Motor neuron (in vitro differentiated cells): ENCODE measurements around the gene NR1I3. TPM values are rescaled to one million over a fixed set of nuclear protein-coding genes. Genes with fewer than 3 reads are reported as not detected.

Source experiments
- ATAC-seq, 8 experiments: fragments of 200-7000 bp; cut with Tn5 transposase; replicated peaks in 6 of 8; 2 replicates each; pipeline ENCODE4 v1.8.0; 2021; ENCODE audit warnings: mild to moderate bottlenecking in 8 of 8, moderate library complexity in 8 of 8
- H3K27ac ChIP-seq, 2 donors: fragments of 250-450 bp; sonication (Bioruptor Pico); 2 replicates each; pipeline ENCODE4 v1.9.0; 2021; ENCODE audit warnings: antibody characterized with exemption in 2 of 2, mild to moderate bottlenecking in 2 of 2, moderate library complexity in 1 of 2
- H3K4me1 ChIP-seq, 2 donors: fragments of 250-450 bp; sonication (Bioruptor Pico); replicated peaks in 1 of 2; 2 replicates each; pipeline ENCODE4 v1.6.1; 2021; ENCODE audit warnings: antibody characterized with exemption in 2 of 2, mild to moderate bottlenecking in 2 of 2, moderate library complexity in 1 of 2
- H3K4me3 ChIP-seq, 5 donors: fragments of 250-450 bp; sonication (Bioruptor Pico); 2 replicates each; pipeline ENCODE4 v1.9.0; 2021; ENCODE audit warnings: antibody characterized with exemption in 5 of 5, mild to moderate bottlenecking in 5 of 5, moderate library complexity in 4 of 5
- WGBS, 10 experiments: fragments of 450-650 bp; shearing (Covaris generic); methylation state at CpG; one replicate each; pipeline ENCODE4 v1.0.0; 2022; 5-methylcytosine and 5-hydroxymethylcytosine counted together
- in situ Hi-C, 9 experiments: fragments of 400-800 bp; cut with MboI; loops; one replicate each; pipeline ENCODE4 v1.15.0; 2021; ENCODE audit warnings: low sequenced_read_pairs in 9 of 9, low pct_unique_long_range_greater_than_20kb in 2 of 9; ENCODE audit not compliant: unreplicated experiment in 9 of 9
- total RNA-seq, 8 experiments: library from RNA; unstranded; fragments of 300-600 nt; gene quantifications; 2 replicates each; pipeline versions ENCODE4 v1.2.3 to v1.2.4, GENCODE V29; 2022

NR1I3 gene
- total RNA-seq, 8 experiments from 2014 or later, result 1.2 to 6.1 (median 3.7) TPM

- Histone ChIP-seq H3K4me1 (no peaks in the 10 kb centered on the region), H3K4me3 (no peak overlapping the region), H3K27ac (no peak overlapping the region)
- WGBS, 10 experiments, result 11 to 71% (median 40%) methylated on average over 1 to 2 of the region's 2 CpGs; no CpG with 5 or more reads in 1 of the 10 experiments
- in situ Hi-C loops, result no loop called here
- peak in 1 of 8 experiments; percentile 0 for ATAC-seq
Measured at GRCh38 chr1:161185732-161186311, 52.2 kb downstream of the NR1I3 start.

- peak in 3 of 8 experiments; percentile 33 to 44 (median 35) for ATAC-seq
- Histone ChIP-seq H3K27ac (no peak overlapping the region), H3K4me3 (no peak overlapping the region), H3K4me1 (no peaks in the 10 kb centered on the region)
- WGBS, 10 experiments, result 7 to 43% (median 38%) methylated on average over 1 to 3 of the region's 3 CpGs; no CpG with 5 or more reads in 3 of the 10 experiments
- in situ Hi-C loops, result no loop called here
Measured at GRCh38 chr1:161185282-161185682, 52.7 kb downstream of the NR1I3 start.

- 17 to 100% (median 85%) methylated on average over 1 of the region's 1 CpG; no CpG with 5 or more reads in 2 of the 10 experiments for WGBS, 10 experiments
- peak in 2 of 8 experiments; percentile 22 to 60 for ATAC-seq
- H3K4me3 ChIP-seq, result no peak overlapping the region
- no peak overlapping the region for H3K27ac ChIP-seq
- in situ Hi-C loops, result no loop called here
- H3K4me1 ChIP-seq, result peaks cover 7% of the 10 kb centered on the region in 2 donors
Measured at GRCh38 chr1:161182214-161182613, 55.8 kb downstream of the NR1I3 start.

GRCh38 chr1:161180639-161181038, 57.4 kb downstream of the NR1I3 start:
- in situ Hi-C loops, result no loop called here
- ATAC-seq, result no peak
- 0 to 60% (median 38%) methylated on average over 1 of the region's 1 CpG; no CpG with 5 or more reads in 3 of the 10 experiments for WGBS, 10 experiments
- peaks cover 12 to 13% of the 10 kb centered on the region in 2 donors for H3K4me1 ChIP-seq
- no peak overlapping the region for H3K4me3 ChIP-seq
- H3K27ac ChIP-seq, result no peak overlapping the region

- Histone ChIP-seq H3K4me1 (peaks cover 12 to 13% of the 10 kb centered on the region in 2 donors), H3K4me3 (no peak overlapping the region), H3K27ac (no peak overlapping the region)
- ATAC-seq, result no peak
- in situ Hi-C loops, result no loop called here
- WGBS, 10 experiments, result 70 to 100% (median 95%) methylated on average over 1 to 3 of the region's 3 CpGs; no CpG with 5 or more reads in 2 of the 10 experiments
Measured at GRCh38 chr1:161179698-161180097, 58.3 kb downstream of the NR1I3 start.

Other genes starting within 250 kb of the NR1I3 start
- gene F11R, start 217.1 kb downstream of the NR1I3 start, total RNA-seq, result 10 to 100 TPM in 1 of 8 experiments, 1 to 10 TPM in 7; 1.4 to 14.5 (median 5.2) TPM
- gene TSTD1, start 199.2 kb downstream of the NR1I3 start, total RNA-seq, result 10 to 100 TPM in 1 of 8 experiments, 1 to 10 TPM in 4, under 1 TPM in 1, not detected in 2; 0.46 to 13.4 (median 1.9) TPM
- gene USF1, start 192.2 kb downstream of the NR1I3 start, total RNA-seq, result 100 to 1,000 TPM in 3 of 8 experiments, 10 to 100 TPM in 5; 60.3 to 156 (median 85.6) TPM
- 1 to 10 TPM in 5 of 8 experiments, under 1 TPM in 3; 0.64 to 2.8 (median 1.3) TPM for gene ARHGAP30, start 168.3 kb downstream of the NR1I3 start, total RNA-seq
- gene NECTIN4, start 148.6 kb downstream of the NR1I3 start, total RNA-seq, result 10 to 100 TPM in 1 of 8 experiments, 1 to 10 TPM in 2, under 1 TPM in 4, not detected in 1; 0.14 to 29.1 (median 0.85) TPM
- gene KLHDC9, start 139.8 kb downstream of the NR1I3 start, total RNA-seq, result 10 to 100 TPM in 5 of 8 experiments, 1 to 10 TPM in 2, not detected in 1; 1.5 to 38.5 (median 30.0) TPM
- gene PFDN2, start 120.2 kb downstream of the NR1I3 start, total RNA-seq, result 100 to 1,000 TPM in 7 of 8 experiments, 10 to 100 TPM in 1; 99.1 to 356 (median 197) TPM
- 10 to 100 TPM; 27.7 to 59.0 (median 45.7) TPM for gene NIT1, start 120.1 kb downstream of the NR1I3 start, total RNA-seq
- 10 to 100 TPM; 12.6 to 34.4 (median 23.0) TPM for gene DEDD, start 105.5 kb downstream of the NR1I3 start, total RNA-seq
- gene UFC1, start 84.2 kb downstream of the NR1I3 start, total RNA-seq, result 100 to 1,000 TPM in 2 of 8 experiments, 10 to 100 TPM in 6; 49.7 to 124 (median 91.4) TPM
- gene USP21, start 78.7 kb downstream of the NR1I3 start, total RNA-seq, result 10 to 100 TPM; 11.2 to 30.4 (median 22.8) TPM
- 10 to 100 TPM; 18.4 to 86.8 (median 39.6) TPM for gene PPOX, start 71.8 kb downstream of the NR1I3 start, total RNA-seq
- 10 to 100 TPM; 32.2 to 50.4 (median 39.9) TPM for gene B4GALT3, start 60.7 kb downstream of the NR1I3 start, total RNA-seq
- gene ADAMTS4, start 39.1 kb downstream of the NR1I3 start, total RNA-seq, result 10 to 100 TPM in 3 of 8 experiments, 1 to 10 TPM in 3, under 1 TPM in 2; 0.33 to 18.5 (median 2.3) TPM
- 100 to 1,000 TPM in 7 of 8 experiments, 10 to 100 TPM in 1; 87.8 to 151 (median 125) TPM for gene NDUFS2, start 35.8 kb downstream of the NR1I3 start, total RNA-seq
- gene FCER1G, start 22.9 kb downstream of the NR1I3 start, total RNA-seq, result 1 to 10 TPM in 1 of 8 experiments, under 1 TPM in 1, not detected in 6; 0.75 to 1.4 TPM
- gene APOA2, start 14.6 kb downstream of the NR1I3 start, total RNA-seq, result 1 to 10 TPM in 1 of 8 experiments, not detected in 7; 2.3 TPM
- gene TOMM40L, start 12.1 kb downstream of the NR1I3 start, total RNA-seq, result 10 to 100 TPM in 7 of 8 experiments, 1 to 10 TPM in 1; 5.1 to 24.3 (median 17.3) TPM
- 1 to 10 TPM in 2 of 8 experiments, under 1 TPM in 5, not detected in 1; 0.32 to 3.9 (median 0.59) TPM for gene PCP4L1, start 20.5 kb upstream of the NR1I3 start, total RNA-seq
- gene MPZ, start 71.8 kb upstream of the NR1I3 start, total RNA-seq, result 1 to 10 TPM; 1.0 to 8.7 (median 2.2) TPM
- 100 to 1,000 TPM in 4 of 8 experiments, 10 to 100 TPM in 4; 24.6 to 179 (median 77.7) TPM for gene SDHC, start 76.2 kb upstream of the NR1I3 start, total RNA-seq
- gene CFAP126, start 129.7 kb upstream of the NR1I3 start, total RNA-seq, result 100 to 1,000 TPM in 1 of 8 experiments, 1 to 10 TPM in 1, not detected in 6; 4.6 to 128 TPM